DMS153 treated with DMSO at 0.1 percent for 48 hours (cell line): ENCODE measurements around the gene ELN.

Experiments used
- DNase-seq: peaks from one replicate; lab custom pipeline; 2025; ENCODE audit not compliant: unreplicated experiment; lab: John Stamatoyannopoulos, UW

The ELN gene

GRCh38 chr7:74092321-74092963, 64.5 kb downstream of the ELN start:
- no peak for DNase-seq

- no peak for DNase-seq
These were observed 65.0 kb downstream of the ELN start for GRCh38 chr7:74092964-74093471.

- DNase-seq = no peak
These were observed 65.8 kb downstream of the ELN start for GRCh38 chr7:74093671-74094223.

GRCh38 chr7:74094224-74095101, 66.5 kb downstream of the ELN start:
- peak; percentile 6 for DNase-seq

- DNase-seq = no peak
These were observed 67.2 kb downstream of the ELN start for GRCh38 chr7:74095135-74095534.

GRCh38 chr7:74097937-74098614, 70.1 kb downstream of the ELN start:
- DNase-seq = no peak

- no peak for DNase-seq
These were observed 71.1 kb downstream of the ELN start for GRCh38 chr7:74099031-74099430.

GRCh38 chr7:74101061-74101681, 73.2 kb downstream of the ELN start:
- DNase-seq = no peak

GRCh38 chr7:74103219-74103772, 75.3 kb downstream of the ELN start:
- no peak for DNase-seq

GRCh38 chr7:74104702-74105101, 76.7 kb downstream of the ELN start:
- DNase-seq = no peak

GRCh38 chr7:74105992-74106391, 78.0 kb downstream of the ELN start:
- no peak for DNase-seq

GRCh38 chr7:74106846-74107245, 78.9 kb downstream of the ELN start:
- no peak for DNase-seq

GRCh38 chr7:74115326-74115725, 87.4 kb downstream of the ELN start:
- no peak for DNase-seq

- DNase-seq = no peak
These were observed 88.4 kb downstream of the ELN start for GRCh38 chr7:74116356-74116755.
